ENCODE data around the gene ABHD8.

The ABHD8 gene, protein sequence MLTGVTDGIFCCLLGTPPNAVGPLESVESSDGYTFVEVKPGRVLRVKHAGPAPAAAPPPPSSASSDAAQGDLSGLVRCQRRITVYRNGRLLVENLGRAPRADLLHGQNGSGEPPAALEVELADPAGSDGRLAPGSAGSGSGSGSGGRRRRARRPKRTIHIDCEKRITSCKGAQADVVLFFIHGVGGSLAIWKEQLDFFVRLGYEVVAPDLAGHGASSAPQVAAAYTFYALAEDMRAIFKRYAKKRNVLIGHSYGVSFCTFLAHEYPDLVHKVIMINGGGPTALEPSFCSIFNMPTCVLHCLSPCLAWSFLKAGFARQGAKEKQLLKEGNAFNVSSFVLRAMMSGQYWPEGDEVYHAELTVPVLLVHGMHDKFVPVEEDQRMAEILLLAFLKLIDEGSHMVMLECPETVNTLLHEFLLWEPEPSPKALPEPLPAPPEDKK

GRCh38 chr19:17303167-17303939, at the start of gene ABHD8:
TSS of gene ABHD8 (minus strand) at chr19:17303425. CDS start at chr19:17301616, 1,809 bp downstream.
- DNase-seq (ENCODE audit: low read depth): peak; percentile 65

DNA sequence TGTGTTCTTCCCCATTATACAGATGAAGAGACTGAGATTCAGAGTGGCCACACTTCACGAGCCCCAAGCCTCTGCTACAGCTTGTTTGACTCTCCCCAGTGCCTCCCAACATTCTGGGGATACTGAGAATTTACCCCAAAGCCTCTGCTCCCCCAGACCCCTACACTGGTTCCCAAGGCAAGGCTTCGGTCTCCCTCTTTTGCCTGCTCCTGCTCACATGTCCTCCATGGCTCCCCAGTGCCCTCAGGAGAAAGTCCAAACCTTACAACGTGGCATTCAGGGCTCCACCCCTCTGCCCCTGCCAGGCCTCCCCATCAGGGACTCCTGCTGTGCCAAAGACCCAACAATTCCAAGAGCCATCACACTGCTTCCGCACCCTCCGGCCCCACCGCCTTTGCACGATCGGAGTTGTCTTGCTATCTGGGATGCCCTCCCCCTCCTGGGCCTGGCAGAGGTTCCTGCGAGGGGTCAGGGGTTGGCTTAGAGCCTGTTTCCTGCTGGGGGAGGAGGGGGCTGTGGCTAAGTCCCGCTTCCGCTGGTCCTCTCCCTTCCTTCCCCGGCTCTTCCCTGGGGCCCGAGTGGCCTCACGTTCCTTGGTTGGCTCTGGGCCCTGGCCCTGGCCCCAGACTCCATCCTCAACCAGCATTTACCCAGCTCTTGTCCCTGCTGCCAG, 49.5 kb upstream of the ABHD8 start:
- no peak for DNase-seq (ENCODE audit: low read depth)

GRCh38 chr19:17351815-17352435, 48.7 kb upstream of the ABHD8 start:
- no peak for DNase-seq (ENCODE audit: low read depth)

GRCh38 chr19:17348700-17349099, 45.5 kb upstream of the ABHD8 start:
- no peak for DNase-seq (ENCODE audit: low read depth)

DNA sequence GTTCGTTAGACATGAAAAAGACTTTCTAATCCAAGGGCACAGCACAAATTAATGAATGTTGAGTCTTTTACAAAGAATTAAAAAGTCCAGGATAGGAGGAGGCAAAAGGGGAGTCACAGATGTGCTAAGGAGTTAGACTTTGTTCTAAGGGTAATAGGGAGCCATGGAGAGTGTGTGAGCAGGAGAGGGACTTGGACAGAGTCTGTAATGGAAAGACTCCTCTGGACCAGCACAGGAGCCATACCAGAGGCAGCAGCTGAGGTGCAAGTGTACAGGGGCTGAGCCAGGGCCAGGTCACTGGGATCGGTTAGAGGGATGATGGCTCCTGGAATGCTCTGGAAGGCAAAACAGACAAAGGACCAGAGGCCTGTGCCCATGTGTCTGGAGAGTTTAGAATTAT, 44.7 kb upstream of the ABHD8 start:
- DNase-seq (ENCODE audit: low read depth): no peak

- no peak for DNase-seq (ENCODE audit: low read depth)
Measured at GRCh38 chr19:17347361-17347760, 44.1 kb upstream of the ABHD8 start.

DNA sequence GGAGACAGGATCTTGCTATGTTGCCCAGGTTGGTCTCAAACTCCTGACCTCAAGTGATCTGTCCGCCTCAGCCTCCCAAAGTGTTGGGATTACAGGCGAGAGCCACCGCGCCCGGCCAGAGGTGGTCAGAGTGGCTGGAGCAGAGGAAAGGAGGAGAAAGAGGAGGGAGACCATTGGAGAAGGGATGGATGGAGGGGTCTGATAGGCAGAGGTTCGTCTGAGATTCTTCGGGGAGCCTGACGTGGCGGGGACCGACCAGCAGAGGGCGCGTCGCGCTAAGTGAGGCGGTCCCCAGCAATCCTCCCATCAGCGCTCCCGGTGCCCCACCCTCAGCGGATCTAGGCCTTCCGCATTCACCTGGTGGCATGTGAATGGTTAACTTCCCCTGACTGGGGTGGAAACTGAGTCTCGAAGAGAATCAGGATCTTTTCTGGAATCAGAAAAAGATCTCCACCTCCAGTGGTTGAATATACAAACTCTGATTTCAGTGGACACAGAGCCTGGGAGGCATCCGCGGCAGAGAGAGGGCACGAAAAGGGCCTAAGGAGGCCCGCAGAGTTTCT, 43.0 kb upstream of the ABHD8 start:
- peak; percentile 78 for DNase-seq (ENCODE audit: low read depth)

DNA sequence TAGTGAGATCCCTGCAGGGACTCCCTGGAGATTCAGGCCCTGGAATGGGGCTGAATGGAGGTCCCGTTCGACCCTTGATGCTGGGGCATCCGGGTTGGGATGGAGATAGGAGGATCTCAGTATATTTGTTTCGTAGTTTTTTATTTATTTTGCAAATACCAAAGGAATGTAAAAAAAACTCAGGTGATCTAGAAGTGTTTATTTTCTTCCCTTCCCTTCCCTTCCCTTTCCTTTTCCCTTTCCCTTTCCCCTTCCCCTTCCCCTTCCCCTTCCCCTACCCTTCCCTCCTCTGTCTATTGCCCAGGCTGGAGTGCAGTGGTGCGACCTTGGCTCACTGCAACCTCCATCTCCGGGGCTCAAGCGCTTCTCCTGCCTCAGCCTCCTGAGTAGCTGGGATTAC, 38.6 kb upstream of the ABHD8 start:
- no peak for DNase-seq (ENCODE audit: low read depth)

- no peak for DNase-seq (ENCODE audit: low read depth)
Measured at GRCh38 chr19:17341386-17341785, 38.2 kb upstream of the ABHD8 start.

- DNase-seq (ENCODE audit: low read depth): no peak
Measured at GRCh38 chr19:17340871-17341357, 37.7 kb upstream of the ABHD8 start.

- no peak for DNase-seq (ENCODE audit: low read depth)
Measured at GRCh38 chr19:17340302-17340870, 37.2 kb upstream of the ABHD8 start.

DNA sequence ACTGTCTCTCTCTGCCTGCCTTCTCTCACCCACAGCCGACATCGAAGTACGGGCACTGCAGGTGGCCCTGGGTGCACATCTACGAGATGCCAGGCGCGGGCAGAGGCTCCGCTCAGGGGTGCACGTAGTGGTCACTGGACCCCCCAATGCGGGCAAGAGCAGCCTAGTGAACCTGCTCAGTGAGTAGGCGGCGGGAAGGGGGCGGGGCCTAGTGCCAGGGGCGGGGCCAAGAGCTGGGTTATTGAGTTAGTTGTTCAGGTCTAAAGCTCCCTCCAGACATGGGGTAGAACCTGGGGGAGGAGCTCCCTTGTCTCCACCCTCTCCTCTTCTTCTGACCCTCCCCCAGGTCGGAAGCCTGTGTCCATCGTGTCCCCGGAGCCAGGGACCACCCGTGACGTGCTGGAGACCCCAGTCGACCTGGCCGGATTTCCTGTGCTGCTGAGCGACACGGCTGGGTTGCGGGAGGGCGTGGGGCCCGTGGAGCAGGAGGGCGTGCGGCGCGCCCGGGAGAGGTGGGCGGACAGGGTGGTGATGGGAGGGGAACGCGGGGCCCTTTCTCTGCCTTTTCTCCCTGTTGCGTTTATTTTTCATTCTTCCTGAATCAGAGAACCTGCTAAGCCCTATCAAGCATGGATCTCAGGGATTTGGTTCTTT, 36.0 kb upstream of the ABHD8 start:
- DNase-seq (ENCODE audit: low read depth): no peak

GRCh38 chr19:17338433-17339078, 35.3 kb upstream of the ABHD8 start:
- DNase-seq (ENCODE audit: low read depth): no peak

- DNase-seq (ENCODE audit: low read depth): no peak
Measured at GRCh38 chr19:17337675-17338432, 34.6 kb upstream of the ABHD8 start.

DNA sequence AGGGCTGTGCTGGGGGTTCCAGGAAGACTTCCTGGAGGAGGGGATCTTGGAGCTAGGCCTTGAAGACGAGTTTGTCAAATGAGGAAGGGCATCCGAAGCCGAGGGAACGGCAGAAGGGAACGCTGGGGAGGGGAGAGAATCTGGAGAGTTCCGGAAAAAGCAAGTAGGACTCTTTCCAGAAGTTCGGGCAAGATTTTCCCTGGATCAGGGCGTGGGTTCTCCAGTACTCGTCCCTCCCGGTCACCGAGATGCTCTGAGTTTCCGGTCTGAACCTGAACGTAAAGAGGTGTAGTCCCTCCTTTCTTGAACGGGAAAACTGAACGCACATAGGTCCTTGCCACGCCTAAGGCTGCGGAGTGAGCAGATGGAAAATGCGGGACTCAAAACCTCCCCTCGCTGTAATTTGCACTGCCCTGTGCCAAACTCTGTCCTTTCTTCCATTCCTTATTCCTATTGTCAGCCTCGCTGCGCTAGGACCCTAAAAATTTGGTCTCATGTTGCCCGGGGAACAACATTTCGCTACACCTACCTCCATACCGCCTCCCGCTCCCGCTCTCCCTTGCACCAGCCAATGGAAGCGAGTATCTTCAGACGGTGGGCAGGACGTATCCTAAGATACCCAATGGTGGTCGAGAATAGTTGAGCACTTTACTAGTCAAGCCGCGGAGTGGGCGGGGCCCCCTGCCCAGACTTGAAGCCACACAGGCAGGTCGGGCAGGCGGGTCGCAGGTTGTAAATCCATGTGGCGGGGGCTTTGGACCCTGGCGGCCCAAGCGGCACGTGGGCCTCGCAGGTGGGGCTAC, 33.8 kb upstream of the ABHD8 start, which contains the start of gene GTPBP3:
Gene GTPBP3, plus strand, starts transcription at position 682 of the 803 bp plus-strand sequence. Its CDS starts 59 bp downstream, at position 741.
- DNase-seq (ENCODE audit: low read depth): peak; percentile 75

GRCh38 chr19:17335575-17335974, 32.4 kb upstream of the ABHD8 start:
- no peak for DNase-seq (ENCODE audit: low read depth)

GRCh38 chr19:17334414-17335409, 31.5 kb upstream of the ABHD8 start, which contains the start of gene ANO8:
TSS of gene ANO8 (minus strand) at chr19:17334855. CDS start at chr19:17334670, 185 bp downstream.
- peak; percentile 73 for DNase-seq (ENCODE audit: low read depth)

Measured in stimulated activated CD8-positive, alpha-beta memory T cell treated with anti-CD3 and anti-CD28 coated beads, Interleukin-15, amount 100 ng/mL, for 24 hours (primary cell).